Keratinocyte (primary cell): ENCODE results near the gene COX5A. TPM values are rescaled to one million over a fixed set of nuclear protein-coding genes. Genes with fewer than 3 reads are reported as not detected.

Source experiments
- DNase-seq: peaks from one replicate; pipeline ENCODE4 v3.0.0-alpha.2; 2011; ENCODE audit warnings: low read depth, missing footprints, low spot score
- FAIRE-seq: peaks from 2 replicates; lab custom pipeline; 2011; peaks lifted over from hg19 to GRCh38; lab: Jason Lieb, UNC
- H2AFZ ChIP-seq: 2 replicates; pipeline ENCODE4 v1.6.0; 2012; ENCODE audit warnings: low read length, control low read depth, inconsistent platforms; ENCODE audit not compliant: control insufficient read depth
- H3K27ac ChIP-seq: 2 replicates; pipeline ENCODE4 v1.5.1; 2011; ENCODE audit warnings: low read length; ENCODE audit not compliant: control insufficient read depth, insufficient read depth
- H3K27me3 ChIP-seq: 3 replicates; pipeline ENCODE4 v1.6.0; 2011; ENCODE audit warnings: low read length; ENCODE audit not compliant: control insufficient read depth, insufficient read depth; ENCODE audit errors: extremely low read depth
- H3K36me3 ChIP-seq, 2 experiments: 2 replicates in 1 of 2; 3 replicates in 1 of 2; pipeline ENCODE4 v1.5.1; 2011; ENCODE audit warnings: low read length in 2 of 2, mild to moderate bottlenecking in 1 of 2; ENCODE audit not compliant: control insufficient read depth in 2 of 2, insufficient read depth in 2 of 2; ENCODE audit errors: extremely low read depth in 1 of 2
- H3K4me1 ChIP-seq: 3 replicates; pipeline ENCODE4 v1.5.1; 2011; ENCODE audit warnings: low read length; ENCODE audit not compliant: control insufficient read depth, insufficient read depth; ENCODE audit errors: extremely low read depth
- H3K4me2 ChIP-seq: 3 replicates; pipeline ENCODE4 v1.6.0; 2011; ENCODE audit warnings: low read depth, low read length; ENCODE audit not compliant: control insufficient read depth, insufficient read depth; ENCODE audit errors: extremely low read depth
- H3K4me3 ChIP-seq, 3 experiments: fragments of 200-600 bp in 1 of 3; sonication (generic) in 1 of 3; 2 replicates in 2 of 3; 3 replicates in 1 of 3; pipeline ENCODE4 v1.5.1; 2011 to 2016; ENCODE audit warnings: low read length in 3 of 3, mild to moderate bottlenecking in 3 of 3, control low read depth in 2 of 3, inconsistent platforms in 1 of 3, low read depth in 1 of 3, mixed read lengths in 1 of 3, mixed run types in 1 of 3, moderate library complexity in 1 of 3; ENCODE audit not compliant: control insufficient read depth in 2 of 3, insufficient read depth in 2 of 3; ENCODE audit errors: extremely low read depth in 1 of 3
- H3K79me2 ChIP-seq: 2 replicates; pipeline ENCODE4 v1.6.0; 2012; ENCODE audit warnings: low read length; ENCODE audit not compliant: control insufficient read depth, insufficient read depth
- H3K9ac ChIP-seq: 3 replicates; pipeline ENCODE4 v1.6.0; 2011; ENCODE audit warnings: low read length; ENCODE audit not compliant: control insufficient read depth, insufficient read depth; ENCODE audit errors: extremely low read depth
- H3K9me1 ChIP-seq: 3 replicates; pipeline ENCODE4 v1.6.0; 2011; ENCODE audit warnings: low read length; ENCODE audit not compliant: control insufficient read depth, insufficient read depth; ENCODE audit errors: extremely low read depth
- H3K9me3 ChIP-seq: 2 replicates; pipeline ENCODE4 v1.5.1; 2012; ENCODE audit warnings: low read depth, low read length; ENCODE audit not compliant: control insufficient read depth
- H4K20me1 ChIP-seq: 3 replicates; pipeline ENCODE4 v1.6.0; 2011; ENCODE audit warnings: low read length; ENCODE audit not compliant: control insufficient read depth, insufficient read depth; ENCODE audit errors: extremely low read depth
- EZH2 ChIP-seq: IDR thresholded peaks from one replicate; pipeline ENCODE4 v1.6.1; 2012; ENCODE audit warnings: inconsistent platforms, mild to moderate bottlenecking, low read length, moderate library complexity
- dilution Hi-C: fragments of 300-500 bp; cut with MboI; formaldehyde crosslinking; loops from one replicate; pipeline ENCODE4 v1.7.0; 2020; ENCODE audit warnings: low sequenced_read_pairs; ENCODE audit not compliant: extremely low pct_ligation_motif_present
- polyA plus RNA-seq, 5 experiments: library from polyadenylated mRNA; depleted of rRNA in 3 of 5; stranded (reverse) in 3 of 5; stranded (forward) in 1 of 5; unstranded in 1 of 5; fragments of >200 nt; gene quantifications; 1 replicate in 1 of 5; 2 replicates in 3 of 5; 3 replicates in 1 of 5; pipeline versions ENCODE4 v1.2.1 to v1.2.3, GENCODE V29; 2011 to 2012; ENCODE audit warnings: missing spikeins in 2 of 5, low read depth in 1 of 5, low replicate concordance in 1 of 5
- TF ChIP-seq, protein P1 (sequence below), 3 experiments: IDR thresholded peaks in 1 of 3; conservative IDR thresholded peaks in 1 of 3; optimal IDR thresholded peaks in 1 of 3; 2 replicates in 2 of 3; 3 replicates in 1 of 3; pipeline versions ENCODE3 to v1.5.1; 2011; ENCODE audit warnings: low read length in 3 of 3, mild to moderate bottlenecking in 3 of 3, moderate library complexity in 2 of 3, control low read depth in 1 of 3, inconsistent platforms in 1 of 3; ENCODE audit not compliant: insufficient read depth in 2 of 3; ENCODE audit errors: extremely low read depth in 1 of 3

Gene COX5A
- polyA plus RNA-seq, 1 donor (not counting 4 experiments of a cell fraction or from before 2014, with no cell fraction given): 217 TPM

DNA sequence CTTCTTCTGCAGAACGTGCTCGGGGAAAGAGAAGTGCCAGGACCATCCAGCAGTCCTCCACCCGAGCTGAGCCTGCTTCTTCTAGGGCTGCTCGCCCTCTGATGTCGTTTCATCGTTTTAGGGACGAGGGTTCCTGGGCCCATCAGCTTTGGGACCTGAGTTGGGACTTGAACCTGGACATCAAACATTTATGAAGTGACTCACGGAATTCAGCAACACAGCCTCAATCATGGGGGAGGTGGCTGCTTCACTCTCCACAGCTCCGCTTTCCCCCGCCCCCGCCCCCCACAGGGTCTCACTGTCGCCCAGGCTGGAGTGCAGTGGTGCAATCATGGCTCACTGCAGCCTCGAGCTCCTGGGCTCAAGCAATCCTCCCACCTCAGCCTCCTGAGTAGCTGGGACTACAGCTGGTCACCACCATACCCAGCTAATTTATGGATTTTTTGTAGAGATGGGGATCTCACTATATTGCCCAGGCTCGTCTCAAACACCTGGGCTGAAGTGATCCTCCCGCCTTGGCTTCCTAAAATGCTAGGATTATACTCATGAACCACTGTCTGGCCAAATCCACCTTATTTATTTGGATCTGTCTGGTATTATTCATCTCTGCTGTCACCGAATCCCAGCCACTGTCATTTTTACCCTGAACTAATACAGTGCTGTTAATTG lies 64.0 kb downstream of the COX5A start:
- dilution Hi-C loops: no loop called here
- TF ChIP-seq, protein P1, sequence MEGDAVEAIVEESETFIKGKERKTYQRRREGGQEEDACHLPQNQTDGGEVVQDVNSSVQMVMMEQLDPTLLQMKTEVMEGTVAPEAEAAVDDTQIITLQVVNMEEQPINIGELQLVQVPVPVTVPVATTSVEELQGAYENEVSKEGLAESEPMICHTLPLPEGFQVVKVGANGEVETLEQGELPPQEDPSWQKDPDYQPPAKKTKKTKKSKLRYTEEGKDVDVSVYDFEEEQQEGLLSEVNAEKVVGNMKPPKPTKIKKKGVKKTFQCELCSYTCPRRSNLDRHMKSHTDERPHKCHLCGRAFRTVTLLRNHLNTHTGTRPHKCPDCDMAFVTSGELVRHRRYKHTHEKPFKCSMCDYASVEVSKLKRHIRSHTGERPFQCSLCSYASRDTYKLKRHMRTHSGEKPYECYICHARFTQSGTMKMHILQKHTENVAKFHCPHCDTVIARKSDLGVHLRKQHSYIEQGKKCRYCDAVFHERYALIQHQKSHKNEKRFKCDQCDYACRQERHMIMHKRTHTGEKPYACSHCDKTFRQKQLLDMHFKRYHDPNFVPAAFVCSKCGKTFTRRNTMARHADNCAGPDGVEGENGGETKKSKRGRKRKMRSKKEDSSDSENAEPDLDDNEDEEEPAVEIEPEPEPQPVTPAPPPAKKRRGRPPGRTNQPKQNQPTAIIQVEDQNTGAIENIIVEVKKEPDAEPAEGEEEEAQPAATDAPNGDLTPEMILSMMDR (optimal IDR thresholded peaks at IDR 0.05 in 1 of 3, IDR thresholded peaks at IDR 0.05 in 1 of 3, conservative IDR thresholded peaks at IDR 0.05 in 1 of 3; ENCODE audit: extremely low read depth in 1 of 3, insufficient read depth in 2 of 3, low read length in 3 of 3): no peak
- no peak for TF ChIP-seq EZH2
- DNase-seq (no peak), FAIRE-seq (no peak)
- peak overlapping the region; percentile 87 for H3K4me2 ChIP-seq
- H2AFZ ChIP-seq: peak overlapping the region; percentile 23
- no peaks in the 10 kb centered on the region for H3K27me3 ChIP-seq
- H3K27ac ChIP-seq: no peak overlapping the region
- H3K9ac ChIP-seq: peak overlapping the region; percentile 94
- H3K79me2 ChIP-seq: peaks cover 32% of the 10 kb centered on the region
- no peaks in the 10 kb centered on the region for H3K9me3 ChIP-seq
- peaks cover 13% of the 10 kb centered on the region for H4K20me1 ChIP-seq
- peaks cover 0 to 3% of the 10 kb centered on the region in 2 experiments for H3K36me3 ChIP-seq
- peaks cover 4% of the 10 kb centered on the region for H3K9me1 ChIP-seq
- H3K4me1 ChIP-seq: peaks cover 29% of the 10 kb centered on the region
- H3K4me3 ChIP-seq: peak overlapping the region; percentile 59 to 80 (median 74)

GRCh38 chr15:74873036-74873755 lies 64.7 kb downstream of the COX5A start, which contains the start of gene SCAMP2:
Gene SCAMP2 (minus strand): TSS chr15:74873365. CDS start chr15:74873255, 110 bp downstream.
- DNase-seq: peak; percentile 42
- H3K4me3 ChIP-seq: peak within 1 kb of the TSS; percentile 62 to 80 (median 74)

More at GRCh38 chr15:74873036-74873755, 64.7 kb downstream of the COX5A start, which contains the start of gene SCAMP2:
- H2AFZ ChIP-seq: peak within 1 kb of the TSS; percentile 93
- no peaks in the 10 kb centered on the region for H3K9me3 ChIP-seq
- H3K4me1 ChIP-seq: peaks cover 33% of the 10 kb centered on the region
- H3K9ac ChIP-seq: peak within 1 kb of the TSS; percentile 94
- H3K27ac ChIP-seq: peak within 1 kb of the TSS; percentile 91
- peaks cover 39% of the 10 kb centered on the region for H3K79me2 ChIP-seq
- peaks cover 0 to 3% of the 10 kb centered on the region in 2 experiments for H3K36me3 ChIP-seq
- peak within 1 kb of the TSS; percentile 87 for H3K4me2 ChIP-seq
- H3K9me1 ChIP-seq: peaks cover 4% of the 10 kb centered on the region
- TF ChIP-seq EZH2: no peak
- TF ChIP-seq, protein P1 (optimal IDR thresholded peaks at IDR 0.05 in 1 of 3, IDR thresholded peaks at IDR 0.05 in 1 of 3, conservative IDR thresholded peaks at IDR 0.05 in 1 of 3; ENCODE audit: extremely low read depth in 1 of 3, insufficient read depth in 2 of 3, low read length in 3 of 3): no peak
- dilution Hi-C loops: no loop called here
- H4K20me1 ChIP-seq: peaks cover 13% of the 10 kb centered on the region
- no peaks in the 10 kb centered on the region for H3K27me3 ChIP-seq
- no peak for FAIRE-seq
